H9 (cell line): ENCODE measurements around the gene TENM3. TPM values are rescaled to one million over a fixed set of nuclear protein-coding genes. Genes with fewer than 3 reads are reported as not detected.

Source experiments
- DNase-seq: peaks from one replicate; pipeline ENCODE4 v3.0.0-alpha.2; 2017
- H2AFZ ChIP-seq: one replicate; pipeline ENCODE4 v1.6.1; 2013; ENCODE audit warnings: mild to moderate bottlenecking, low read length, control low read depth, moderate library complexity
- H2AK5ac ChIP-seq: 2 replicates; pipeline ENCODE4 v1.6.1; 2013; ENCODE audit warnings: low read length, control low read depth, mixed read lengths; ENCODE audit not compliant: insufficient read length
- H2BK120ac ChIP-seq: one replicate; pipeline ENCODE4 v1.6.1; 2013; ENCODE audit warnings: low read depth, mild to moderate bottlenecking, low read length, control low read depth, inconsistent platforms; ENCODE audit not compliant: poor library complexity, severe bottlenecking
- H2BK12ac ChIP-seq: 2 replicates; pipeline ENCODE4 v1.6.1; 2013; ENCODE audit warnings: low read length, control low read depth, mixed read lengths, low read depth; ENCODE audit not compliant: insufficient read length
- H2BK15ac ChIP-seq: 2 replicates; pipeline ENCODE4 v1.6.1; 2013; ENCODE audit warnings: low read depth, low read length, control low read depth
- H2BK20ac ChIP-seq: one replicate; pipeline ENCODE4 v1.6.1; 2013; ENCODE audit warnings: low read depth, mild to moderate bottlenecking, low read length, control low read depth, inconsistent platforms; ENCODE audit not compliant: poor library complexity, severe bottlenecking
- H2BK5ac ChIP-seq: 2 replicates; pipeline ENCODE4 v1.6.1; 2013; ENCODE audit warnings: low read length, control low read depth, mixed read lengths; ENCODE audit not compliant: insufficient read length
- H3K14ac ChIP-seq: 2 replicates; pipeline ENCODE4 v1.6.1; 2013; ENCODE audit warnings: low read length, control low read depth; ENCODE audit not compliant: insufficient read depth
- H3K18ac ChIP-seq: 2 replicates; pipeline ENCODE4 v1.6.1; 2013; ENCODE audit warnings: low read depth, mild to moderate bottlenecking, mixed read lengths, low read length, control low read depth; ENCODE audit not compliant: insufficient read length
- H3K23ac ChIP-seq: 2 replicates; pipeline ENCODE4 v1.6.1; 2013; ENCODE audit warnings: low read length, control low read depth, mixed read lengths, low read depth; ENCODE audit not compliant: insufficient read length
- H3K23me2 ChIP-seq: 2 replicates; pipeline ENCODE4 v1.6.1; 2013; ENCODE audit warnings: low read depth, mild to moderate bottlenecking, mixed read lengths, low read length, control low read depth; ENCODE audit not compliant: insufficient read length, poor library complexity, severe bottlenecking
- H3K27ac ChIP-seq: 2 replicates; pipeline ENCODE4 v1.5.1; 2013; ENCODE audit warnings: low read length, control low read depth, mixed read lengths, low read depth; ENCODE audit not compliant: insufficient read length
- H3K27me3 ChIP-seq: 2 replicates; pipeline ENCODE4 v1.6.1; 2013; ENCODE audit warnings: low read length, control low read depth, inconsistent platforms; ENCODE audit not compliant: insufficient read depth
- H3K4ac ChIP-seq: 2 replicates; pipeline ENCODE4 v1.6.1; 2013; ENCODE audit warnings: low read depth, mild to moderate bottlenecking, control low read depth, inconsistent platforms, low read length, moderate library complexity
- H3K4me1 ChIP-seq: 2 replicates; pipeline ENCODE4 v1.6.1; 2013; ENCODE audit warnings: low read length, control low read depth, inconsistent platforms; ENCODE audit not compliant: insufficient read depth
- H3K4me2 ChIP-seq: 2 replicates; pipeline ENCODE4 v1.6.1; 2013; ENCODE audit warnings: low read length, control low read depth, mixed read lengths; ENCODE audit not compliant: insufficient read length, insufficient read depth
- H3K56ac ChIP-seq: 2 replicates; pipeline ENCODE4 v1.6.1; 2013; ENCODE audit warnings: low read depth, mild to moderate bottlenecking, mixed read lengths, low read length, control low read depth; ENCODE audit not compliant: insufficient read length
- H3K79me1 ChIP-seq: 2 replicates; pipeline ENCODE4 v1.6.1; 2013; ENCODE audit warnings: low read depth, mild to moderate bottlenecking, moderate library complexity, low read length, control low read depth, inconsistent platforms; ENCODE audit not compliant: insufficient read depth, poor library complexity, severe bottlenecking
- H3K79me2 ChIP-seq: 2 replicates; pipeline ENCODE4 v1.6.1; 2013; ENCODE audit warnings: low read length, control low read depth, inconsistent platforms; ENCODE audit not compliant: insufficient read depth
- H3K9ac ChIP-seq: 2 replicates; pipeline ENCODE4 v1.6.1; 2013; ENCODE audit warnings: low read length, control low read depth, mixed read lengths; ENCODE audit not compliant: insufficient read length; ENCODE audit errors: extremely low read depth
- H3K9me3 ChIP-seq: one replicate; pipeline ENCODE4 v1.6.1; 2013; ENCODE audit warnings: low read depth, low read length, inconsistent platforms; ENCODE audit not compliant: control insufficient read depth
- H3T11ph ChIP-seq: one replicate; pipeline ENCODE4 v1.6.1; 2013; ENCODE audit warnings: mild to moderate bottlenecking, low read length, control low read depth, inconsistent platforms
- H4K20me1 ChIP-seq: one replicate; pipeline ENCODE4 v1.6.1; 2013; ENCODE audit not compliant: control insufficient read depth, insufficient read length, insufficient read depth
- H4K5ac ChIP-seq: 2 replicates; pipeline ENCODE4 v1.6.1; 2013; ENCODE audit warnings: low read depth, mild to moderate bottlenecking, mixed read lengths, low read length, control low read depth; ENCODE audit not compliant: insufficient read length
- H4K8ac ChIP-seq: replicated peaks from 2 replicates; pipeline ENCODE4 v1.6.1; 2013; ENCODE audit warnings: low read length, control low read depth, mixed read lengths, low read depth; ENCODE audit not compliant: insufficient read length
- H4K91ac ChIP-seq: 2 replicates; pipeline ENCODE4 v1.6.1; 2013; ENCODE audit warnings: low read depth, mild to moderate bottlenecking, moderate library complexity, mixed read lengths, low read length, control low read depth; ENCODE audit not compliant: insufficient read length
- H3K27ac Mint-ChIP-seq, 3 experiments: 2 replicates in 2 of 3; 3 replicates in 1 of 3; pipeline ENCODE4 v1.8.0; 2020 to 2021; ENCODE audit warnings: mixed read lengths in 3 of 3, mild to moderate bottlenecking in 1 of 3, moderate library complexity in 1 of 3
- H3K27me3 Mint-ChIP-seq: 2 replicates; pipeline ENCODE4 v1.8.0; 2021; ENCODE audit warnings: low read depth, mild to moderate bottlenecking, moderate library complexity, mixed read lengths
- H3K36me3 Mint-ChIP-seq, 3 experiments: 2 replicates in 2 of 3; 3 replicates in 1 of 3; pipeline ENCODE4 v1.8.0; 2020 to 2021; ENCODE audit warnings: low read depth in 3 of 3, mixed read lengths in 3 of 3; ENCODE audit not compliant: insufficient read depth in 1 of 3
- H3K4me1 Mint-ChIP-seq, 2 experiments: 2 replicates each; pipeline ENCODE4 v1.8.0; 2020; ENCODE audit warnings: mixed read lengths in 2 of 2
- H3K4me3 Mint-ChIP-seq, 2 experiments: 2 replicates in 1 of 2; 3 replicates in 1 of 2; pipeline ENCODE4 v1.8.0; 2020 to 2021; ENCODE audit warnings: mild to moderate bottlenecking in 2 of 2, mixed read lengths in 2 of 2, moderate library complexity in 1 of 2
- H3K9me3 Mint-ChIP-seq, 2 experiments: 2 replicates in 1 of 2; 3 replicates in 1 of 2; pipeline ENCODE4 v1.8.0; 2020; ENCODE audit warnings: mild to moderate bottlenecking in 2 of 2, mixed read lengths in 2 of 2, moderate library complexity in 1 of 2
- CTCF ChIP-seq: fragments of 200-600 bp; sonication (generic); conservative IDR thresholded peaks from 3 replicates; pipeline ENCODE4 v1.8.0; 2021; ENCODE audit warnings: antibody characterized with exemption, mild to moderate bottlenecking
- WGBS: extraction: QIAGEN DNeasy Blood & Tissue Kit; methylation state at CpG from one replicate; pipeline ENCODE4 v1.1.7; 2013; ENCODE audit warnings: missing lambda C conversion rate, low lambda C conversion rate, mixed read lengths; ENCODE audit not compliant: insufficient read length; ENCODE audit errors: extremely low coverage; 5-methylcytosine and 5-hydroxymethylcytosine counted together
- total RNA-seq: library from RNA; stranded (reverse); gene quantifications from 2 replicates; pipeline ENCODE4 v1.2.1, GENCODE V29; 2021

The TENM3 gene
- total RNA-seq, 1 experiment from 2014 or later: 49.6 TPM

GRCh38 chr4:182585321-182585720 lies 342.1 kb downstream of the TENM3 start:
- no peaks in the 10 kb centered on the region for H3K79me2 ChIP-seq
- peak; percentile 28; the same call in 2 of the 3 replicates for TF ChIP-seq CTCF
- H4K5ac ChIP-seq: no peak overlapping the region
- H3K18ac ChIP-seq: no peak overlapping the region
- Mint-ChIP-seq H3K27me3 (no peaks in the 10 kb centered on the region), H3K36me3 (peaks cover 8 to 22% (median 12%) of the 10 kb centered on the region in 3 experiments), H3K4me1 (peaks cover 9 to 20% of the 10 kb centered on the region in 2 experiments), H3K9me3 (peaks cover 3 to 12% of the 10 kb centered on the region in 2 experiments; a peak in 3 of 5 replicates), H3K4me3 (no peak overlapping the region), H3K27ac (peak overlapping the region; percentile 33 to 68 (median 66); a peak in 5 of 7 replicates)
- no peaks in the 10 kb centered on the region for H3K4me1 ChIP-seq
- WGBS: no CpG with 5 or more reads among the region's 7 CpGs
- no peaks in the 10 kb centered on the region for H3K9me3 ChIP-seq
- no peak overlapping the region for H3K4me2 ChIP-seq
- H3K27ac ChIP-seq: no peak overlapping the region
- H3K23ac ChIP-seq: no peak overlapping the region
- H3T11ph ChIP-seq: no peak overlapping the region
- no peak overlapping the region for H3K14ac ChIP-seq
- no peak overlapping the region for H2BK12ac ChIP-seq
- no peak overlapping the region for H4K91ac ChIP-seq
- H2BK5ac ChIP-seq: no peak overlapping the region
- no peak overlapping the region for H4K8ac ChIP-seq
- H2BK120ac ChIP-seq: no peak overlapping the region
- no peak overlapping the region for H2AK5ac ChIP-seq
- DNase-seq: peak; percentile 71
- no peak overlapping the region for H2BK15ac ChIP-seq
- no peak overlapping the region for H3K4ac ChIP-seq
- H3K23me2 ChIP-seq: no peaks in the 10 kb centered on the region
- H3K27me3 ChIP-seq: no peaks in the 10 kb centered on the region
- H2AFZ ChIP-seq: no peak overlapping the region
- H4K20me1 ChIP-seq: no peaks in the 10 kb centered on the region
- no peak overlapping the region for H3K9ac ChIP-seq
- H3K79me1 ChIP-seq: no peaks in the 10 kb centered on the region
- no peak overlapping the region for H3K56ac ChIP-seq
- H2BK20ac ChIP-seq: no peak overlapping the region
